ENCODE data around the gene PRKAR2A. TPM values are rescaled to one million over a fixed set of nuclear protein-coding genes. Genes with fewer than 3 reads are reported as not detected.
"Not testable (repeated sequence)": the region's sequence is repeated elsewhere in the genome, so short reads cannot be mapped to it uniquely, and the experiment has no call there.

Gene PRKAR2A
- total and polyA plus RNA-seq, 2 experiments from 2014 or later = 13.5 to 30.2 TPM

DNA sequence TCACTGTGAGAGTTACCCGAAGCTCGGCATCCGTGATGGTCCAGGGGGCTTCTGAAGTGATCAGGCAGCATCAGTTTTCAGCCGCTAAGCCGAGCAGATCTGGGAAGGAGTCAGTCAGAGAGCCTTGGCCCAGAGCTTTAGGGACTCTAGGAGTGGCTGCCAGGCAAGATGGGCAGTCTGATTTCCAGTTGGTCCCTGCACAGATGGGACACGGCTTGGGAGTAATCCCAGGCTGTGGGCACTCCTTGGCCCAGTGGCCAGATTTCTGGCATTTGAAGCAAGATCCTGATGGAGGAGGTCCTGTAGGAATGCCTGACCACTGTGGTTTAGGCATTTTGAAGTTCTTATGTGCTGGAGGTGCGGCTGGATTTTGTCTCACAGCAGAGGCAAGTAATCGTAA, 120.2 kb downstream of the PRKAR2A start (continued):
- TF ChIP-seq, protein P1, sequence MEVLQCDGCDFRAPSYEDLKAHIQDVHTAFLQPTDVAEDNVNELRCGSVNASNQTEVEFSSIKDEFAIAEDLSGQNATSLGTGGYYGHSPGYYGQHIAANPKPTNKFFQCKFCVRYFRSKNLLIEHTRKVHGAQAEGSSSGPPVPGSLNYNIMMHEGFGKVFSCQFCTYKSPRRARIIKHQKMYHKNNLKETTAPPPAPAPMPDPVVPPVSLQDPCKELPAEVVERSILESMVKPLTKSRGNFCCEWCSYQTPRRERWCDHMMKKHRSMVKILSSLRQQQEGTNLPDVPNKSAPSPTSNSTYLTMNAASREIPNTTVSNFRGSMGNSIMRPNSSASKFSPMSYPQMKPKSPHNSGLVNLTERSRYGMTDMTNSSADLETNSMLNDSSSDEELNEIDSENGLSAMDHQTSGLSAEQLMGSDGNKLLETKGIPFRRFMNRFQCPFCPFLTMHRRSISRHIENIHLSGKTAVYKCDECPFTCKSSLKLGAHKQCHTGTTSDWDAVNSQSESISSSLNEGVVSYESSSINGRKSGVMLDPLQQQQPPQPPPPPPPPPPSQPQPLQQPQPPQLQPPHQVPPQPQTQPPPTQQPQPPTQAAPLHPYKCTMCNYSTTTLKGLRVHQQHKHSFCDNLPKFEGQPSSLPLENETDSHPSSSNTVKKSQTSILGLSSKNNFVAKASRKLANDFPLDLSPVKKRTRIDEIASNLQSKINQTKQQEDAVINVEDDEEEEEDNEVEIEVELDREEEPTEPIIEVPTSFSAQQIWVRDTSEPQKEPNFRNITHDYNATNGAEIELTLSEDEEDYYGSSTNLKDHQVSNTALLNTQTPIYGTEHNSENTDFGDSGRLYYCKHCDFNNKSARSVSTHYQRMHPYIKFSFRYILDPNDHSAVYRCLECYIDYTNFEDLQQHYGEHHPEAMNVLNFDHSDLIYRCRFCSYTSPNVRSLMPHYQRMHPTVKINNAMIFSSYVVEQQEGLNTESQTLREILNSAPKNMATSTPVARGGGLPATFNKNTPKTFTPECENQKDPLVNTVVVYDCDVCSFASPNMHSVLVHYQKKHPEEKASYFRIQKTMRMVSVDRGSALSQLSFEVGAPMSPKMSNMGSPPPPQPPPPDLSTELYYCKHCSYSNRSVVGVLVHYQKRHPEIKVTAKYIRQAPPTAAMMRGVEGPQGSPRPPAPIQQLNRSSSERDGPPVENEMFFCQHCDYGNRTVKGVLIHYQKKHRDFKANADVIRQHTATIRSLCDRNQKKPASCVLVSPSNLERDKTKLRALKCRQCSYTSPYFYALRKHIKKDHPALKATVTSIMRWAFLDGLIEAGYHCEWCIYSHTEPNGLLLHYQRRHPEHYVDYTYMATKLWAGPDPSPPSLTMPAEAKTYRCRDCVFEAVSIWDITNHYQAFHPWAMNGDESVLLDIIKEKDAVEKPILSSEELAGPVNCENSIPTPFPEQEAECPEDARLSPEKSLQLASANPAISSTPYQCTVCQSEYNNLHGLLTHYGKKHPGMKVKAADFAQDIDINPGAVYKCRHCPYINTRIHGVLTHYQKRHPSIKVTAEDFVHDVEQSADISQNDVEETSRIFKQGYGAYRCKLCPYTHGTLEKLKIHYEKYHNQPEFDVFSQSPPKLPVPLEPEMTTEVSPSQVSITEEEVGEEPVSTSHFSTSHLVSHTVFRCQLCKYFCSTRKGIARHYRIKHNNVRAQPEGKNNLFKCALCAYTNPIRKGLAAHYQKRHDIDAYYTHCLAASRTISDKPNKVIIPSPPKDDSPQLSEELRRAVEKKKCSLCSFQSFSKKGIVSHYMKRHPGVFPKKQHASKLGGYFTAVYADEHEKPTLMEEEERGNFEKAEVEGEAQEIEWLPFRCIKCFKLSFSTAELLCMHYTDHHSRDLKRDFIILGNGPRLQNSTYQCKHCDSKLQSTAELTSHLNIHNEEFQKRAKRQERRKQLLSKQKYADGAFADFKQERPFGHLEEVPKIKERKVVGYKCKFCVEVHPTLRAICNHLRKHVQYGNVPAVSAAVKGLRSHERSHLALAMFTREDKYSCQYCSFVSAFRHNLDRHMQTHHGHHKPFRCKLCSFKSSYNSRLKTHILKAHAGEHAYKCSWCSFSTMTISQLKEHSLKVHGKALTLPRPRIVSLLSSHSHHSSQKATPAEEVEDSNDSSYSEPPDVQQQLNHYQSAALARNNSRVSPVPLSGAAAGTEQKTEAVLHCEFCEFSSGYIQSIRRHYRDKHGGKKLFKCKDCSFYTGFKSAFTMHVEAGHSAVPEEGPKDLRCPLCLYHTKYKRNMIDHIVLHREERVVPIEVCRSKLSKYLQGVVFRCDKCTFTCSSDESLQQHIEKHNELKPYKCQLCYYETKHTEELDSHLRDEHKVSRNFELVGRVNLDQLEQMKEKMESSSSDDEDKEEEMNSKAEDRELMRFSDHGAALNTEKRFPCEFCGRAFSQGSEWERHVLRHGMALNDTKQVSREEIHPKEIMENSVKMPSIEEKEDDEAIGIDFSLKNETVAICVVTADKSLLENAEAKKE (CRISPR knock-in tag; IDR thresholded peaks at IDR 0.05) = no peak

DNA sequence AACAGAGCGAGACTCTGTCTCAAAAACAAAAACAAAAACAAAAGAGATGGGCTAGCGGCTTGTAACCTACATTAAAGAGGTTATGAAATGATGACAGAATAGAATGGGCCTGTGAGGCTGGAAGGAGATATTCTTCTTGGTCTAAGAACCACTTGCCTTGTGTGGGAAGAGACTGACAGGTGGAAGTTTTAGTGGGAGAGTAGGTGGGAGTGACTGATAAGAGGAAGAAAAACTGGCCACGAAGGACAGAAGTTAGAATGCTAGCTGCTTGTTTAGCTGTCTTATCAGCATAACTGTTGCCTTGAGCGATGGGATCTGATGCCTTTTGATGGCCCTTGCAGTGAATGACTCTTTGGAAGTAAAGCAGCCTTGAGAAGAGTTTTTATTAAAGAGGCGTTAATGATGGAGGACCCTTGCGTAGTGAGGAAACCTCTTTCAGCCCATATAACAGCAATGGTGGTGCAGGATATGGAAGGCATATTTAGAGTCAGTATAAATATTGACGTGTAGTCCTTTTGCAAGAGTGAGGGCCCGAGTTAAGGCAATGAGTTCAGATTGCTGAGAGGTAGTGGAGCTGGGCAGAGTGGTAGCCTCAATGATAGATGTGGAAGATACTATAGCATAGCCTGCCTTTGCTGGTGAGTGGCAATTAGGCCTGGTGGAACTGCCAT, 122.4 kb downstream of the PRKAR2A start:
- not testable (repeated sequence) for H2AFZ ChIP-seq; H4K20me1 ChIP-seq (replicated peaks; ENCODE audit: insufficient read depth); H3K9me3 Mint-ChIP-seq; H3K27me3 Mint-ChIP-seq (ENCODE audit: insufficient read depth, low read depth, poor library complexity); H3K4me1 ChIP-seq (ENCODE audit: insufficient read depth); ATAC-seq; H3K4me3 ChIP-seq; H3K27me3 ChIP-seq (ENCODE audit: insufficient read depth); H3K4me2 ChIP-seq; H3K4me1 Mint-ChIP-seq; DNase-seq (ENCODE audit: low spot score); H3K4me3 Mint-ChIP-seq; H3K36me3 ChIP-seq (ENCODE audit: insufficient read depth); H3K27ac ChIP-seq (ENCODE audit: low read depth); H3K79me2 ChIP-seq (replicated peaks; ENCODE audit: insufficient read depth); H3K36me3 Mint-ChIP-seq (ENCODE audit: low read depth); H3F3A ChIP-seq (replicated peaks; ENCODE audit: low read depth); H3K27ac Mint-ChIP-seq; H3K9me2 ChIP-seq (ENCODE audit: insufficient read depth)

DNA sequence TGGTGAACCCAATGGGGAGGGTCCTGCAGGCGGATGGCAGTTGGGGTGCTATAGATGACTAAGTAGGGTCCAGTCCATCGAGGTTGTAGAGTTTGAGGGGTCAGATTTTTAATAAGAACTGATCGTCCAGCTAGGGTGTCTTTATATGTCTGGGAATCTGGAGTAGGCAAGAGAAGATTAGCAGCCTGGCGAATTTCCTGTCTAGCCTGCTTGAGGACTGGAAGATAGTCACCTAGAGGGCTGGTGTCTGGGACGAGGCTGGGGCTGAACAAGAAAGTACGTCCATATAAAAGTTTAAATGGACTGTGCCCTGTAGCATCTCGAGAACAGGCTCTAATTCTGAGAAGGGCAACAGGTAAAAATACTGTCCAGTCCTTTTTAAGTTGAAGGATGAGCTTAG, 123.9 kb downstream of the PRKAR2A start:
- Histone ChIP-seq H3F3A (replicated peaks; ENCODE audit: low read depth) (no peaks in the 10 kb centered on the region), H3K36me3 (ENCODE audit: insufficient read depth) (no peaks in the 10 kb centered on the region), H3K9me2 (ENCODE audit: insufficient read depth) (no peaks in the 10 kb centered on the region), H3K4me1 (ENCODE audit: insufficient read depth) (no peaks in the 10 kb centered on the region), H2AFZ (no peak overlapping the region), H3K27me3 (ENCODE audit: insufficient read depth) (no peaks in the 10 kb centered on the region), H3K27ac (ENCODE audit: low read depth) (no peak overlapping the region), H3K4me2 (no peak overlapping the region), H4K20me1 (replicated peaks; ENCODE audit: insufficient read depth) (no peaks in the 10 kb centered on the region), H3K4me3 (no peak overlapping the region), H3K79me2 (replicated peaks; ENCODE audit: insufficient read depth) (no peaks in the 10 kb centered on the region)
- no peak overlapping the region for H3K27ac Mint-ChIP-seq
- no peaks in the 10 kb centered on the region for H3K9me3 Mint-ChIP-seq
- ATAC-seq (no peak), DNase-seq (ENCODE audit: low spot score) (no peak)
- H3K27me3 Mint-ChIP-seq (ENCODE audit: insufficient read depth, low read depth, poor library complexity) = peaks cover 1% of the 10 kb centered on the region
- no peaks in the 10 kb centered on the region for H3K4me1 Mint-ChIP-seq
- H3K4me3 Mint-ChIP-seq = no peak overlapping the region
- no peaks in the 10 kb centered on the region for H3K36me3 Mint-ChIP-seq (ENCODE audit: low read depth)
- no peak for TF ChIP-seq EZH2 (IDR thresholded peaks at IDR 0.05; ENCODE audit: low read depth, unreplicated experiment)
- TF ChIP-seq, protein P1 (CRISPR knock-in tag; IDR thresholded peaks at IDR 0.05) = no peak
- TF ChIP-seq ZNF331 (CRISPR knock-in tag; IDR thresholded peaks at IDR 0.05; ENCODE audit: low read depth) = no peak
